TTC549 (cell line): ENCODE measurements around the gene DPP9.
A peak's percentile ranks its signal among the peaks of the same experiment; 100 is the strongest.
"Not testable (repeated sequence)": the region's sequence is repeated elsewhere in the genome, so short reads cannot be mapped to it uniquely, and the experiment has no call there.

ENCODE experiments used
- FAIRE-seq: peaks from 2 replicates; lab custom pipeline; 2012; peaks lifted over from hg19 to GRCh38; lab: Jason Lieb, UNC

DPP9 gene

GRCh38 chr19:4723595-4724514 lies at the start of gene DPP9:
Gene DPP9 (minus strand): TSS chr19:4723842. CDS start chr19:4719906, 3,936 bp downstream.
- peak; percentile 74 for FAIRE-seq

GRCh38 chr19:4773047-4773640 lies 49.5 kb upstream of the DPP9 start:
- FAIRE-seq, result no peak

GRCh38 chr19:4772566-4772965 lies 48.9 kb upstream of the DPP9 start:
- FAIRE-seq, result no peak

GRCh38 chr19:4768934-4769777 lies 45.5 kb upstream of the DPP9 start:
- no peak for FAIRE-seq

GRCh38 chr19:4764393-4764660 lies 40.7 kb upstream of the DPP9 start:
- FAIRE-seq, result no peak

GRCh38 chr19:4763021-4763420 lies 39.4 kb upstream of the DPP9 start:
- FAIRE-seq, result no peak

GRCh38 chr19:4760285-4760650 lies 36.6 kb upstream of the DPP9 start:
- no peak for FAIRE-seq

- peak; percentile 20 for FAIRE-seq
Measured at GRCh38 chr19:4759388-4760284, 36.0 kb upstream of the DPP9 start.

- FAIRE-seq, result no peak
Measured at GRCh38 chr19:4758659-4759058, 35.0 kb upstream of the DPP9 start.

GRCh38 chr19:4758082-4758481 lies 34.4 kb upstream of the DPP9 start:
- FAIRE-seq, result no peak

GRCh38 chr19:4755459-4755858 lies 31.8 kb upstream of the DPP9 start:
- FAIRE-seq, result no peak

- no peak for FAIRE-seq
Measured at GRCh38 chr19:4754248-4754647, 30.6 kb upstream of the DPP9 start.

GRCh38 chr19:4749870-4750590 lies 26.4 kb upstream of the DPP9 start:
- no peak for FAIRE-seq

GRCh38 chr19:4748589-4748988 lies 24.9 kb upstream of the DPP9 start:
- no peak for FAIRE-seq

- no peak for FAIRE-seq
Measured at GRCh38 chr19:4748185-4748584, 24.5 kb upstream of the DPP9 start.

- FAIRE-seq, result no peak
Measured at GRCh38 chr19:4745986-4746385, 22.3 kb upstream of the DPP9 start.

- FAIRE-seq, result not testable (repeated sequence)
Measured at GRCh38 chr19:4745175-4745574, 21.5 kb upstream of the DPP9 start.

GRCh38 chr19:4744451-4745174 lies 21.0 kb upstream of the DPP9 start:
- FAIRE-seq, result no peak

- FAIRE-seq, result no peak
Measured at GRCh38 chr19:4742723-4743646, 19.3 kb upstream of the DPP9 start.

GRCh38 chr19:4740092-4740491 lies 16.4 kb upstream of the DPP9 start:
- no peak for FAIRE-seq
